Stimulated activated CD4-positive, alpha-beta T cell treated with anti-CD3 and anti-CD28 coated beads, TNF-alpha, amount 100 ng/mL, for 4 hours (primary cell): Measurements from ENCODE around the gene C1QL2.

Experiments used
- DNase-seq, 3 experiments: peaks; one replicate each; pipeline ENCODE4 v3.0.0-alpha.2; 2020; ENCODE audit warnings: low read depth in 3 of 3

C1QL2 gene

DNA sequence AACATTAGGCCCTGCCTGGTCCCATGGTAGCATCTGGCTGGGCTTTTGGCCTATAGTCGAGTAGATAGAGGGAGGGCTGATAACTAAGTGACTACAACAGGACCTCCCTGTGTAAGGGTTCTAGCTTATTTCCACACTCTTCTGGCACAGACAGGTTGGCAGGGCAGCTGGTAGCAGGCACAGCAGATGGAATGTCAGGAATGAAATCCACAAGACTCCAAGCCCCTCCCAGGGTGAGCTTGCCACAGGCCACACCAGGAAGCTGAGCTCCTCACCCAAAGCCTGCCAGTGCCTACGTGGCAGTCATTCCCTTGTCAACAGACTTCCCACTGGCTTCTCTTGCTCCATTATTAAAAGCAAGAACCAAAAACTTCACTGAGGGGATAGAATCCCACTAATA is 20.7 kb upstream of the C1QL2 start:
- no peak for DNase-seq

DNA sequence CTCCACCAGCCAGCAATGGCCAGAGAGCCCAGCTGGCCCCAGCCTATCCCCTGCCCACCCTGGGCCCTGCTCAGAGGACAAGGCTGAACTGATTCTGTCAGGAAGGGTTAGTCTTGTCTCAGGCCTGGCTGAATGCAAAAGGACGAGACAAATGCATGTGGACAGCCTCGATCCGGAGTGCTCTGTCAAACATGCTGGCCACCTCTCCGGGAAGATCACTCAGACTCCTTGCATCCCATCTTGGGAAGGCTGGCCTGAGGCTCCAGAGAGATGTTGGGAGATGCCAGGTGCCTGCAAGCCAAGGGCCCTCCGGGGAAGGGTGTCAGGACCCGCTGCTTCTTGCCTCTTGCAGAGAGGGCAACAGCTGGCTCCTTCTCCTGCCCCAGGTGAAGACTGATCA is 20.2 kb upstream of the C1QL2 start:
- DNase-seq: no peak

DNA sequence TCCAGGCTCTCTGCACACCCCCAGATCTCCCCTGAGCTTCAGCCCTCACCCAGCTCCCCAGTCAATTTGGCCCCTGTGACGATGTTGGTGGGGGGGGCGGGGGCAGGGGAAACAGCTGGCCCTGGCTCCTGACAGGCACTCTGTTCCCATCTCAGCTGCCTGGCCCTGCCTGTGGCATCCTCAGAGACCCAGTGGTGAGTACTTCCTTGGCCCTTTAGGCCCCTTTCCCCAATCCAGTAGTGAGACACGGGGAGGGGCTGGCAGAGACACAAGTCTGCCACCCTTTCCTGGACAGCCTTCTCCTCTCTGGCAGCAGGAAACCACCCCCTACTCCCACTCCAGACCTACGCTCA is 19.3 kb upstream of the C1QL2 start:
- no peak for DNase-seq

DNA sequence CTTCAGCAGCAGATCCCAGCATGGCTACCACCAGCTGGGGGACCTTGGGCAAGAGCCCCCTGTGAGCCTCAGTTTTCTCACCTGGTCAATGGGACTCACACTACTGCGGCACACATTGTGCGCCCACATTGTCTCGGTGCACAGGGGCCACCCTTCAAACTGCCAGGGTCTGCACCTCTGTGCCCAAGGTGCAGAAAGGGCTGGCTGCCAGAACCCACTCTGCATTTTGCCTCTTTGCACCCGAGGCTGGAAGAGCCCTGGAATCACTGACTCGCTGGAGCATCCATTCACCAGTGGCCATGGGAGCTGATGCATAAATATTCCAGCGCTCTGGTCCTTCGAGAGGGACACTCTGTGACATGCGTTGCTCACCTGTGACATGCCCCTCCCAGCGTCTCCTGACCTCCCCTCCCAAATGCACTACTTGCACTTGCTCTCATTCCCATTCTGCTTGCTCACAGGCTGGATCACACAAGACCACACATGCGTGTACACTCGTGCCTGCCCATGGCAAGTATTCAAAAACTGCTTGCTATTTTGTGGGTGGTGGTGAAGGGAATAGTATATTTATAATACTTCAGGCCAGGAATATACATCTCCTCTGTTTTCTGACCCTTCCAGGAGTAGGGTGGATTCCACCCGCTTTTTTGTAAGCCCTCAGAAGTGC is 18.8 kb upstream of the C1QL2 start:
- no peak for DNase-seq

DNA sequence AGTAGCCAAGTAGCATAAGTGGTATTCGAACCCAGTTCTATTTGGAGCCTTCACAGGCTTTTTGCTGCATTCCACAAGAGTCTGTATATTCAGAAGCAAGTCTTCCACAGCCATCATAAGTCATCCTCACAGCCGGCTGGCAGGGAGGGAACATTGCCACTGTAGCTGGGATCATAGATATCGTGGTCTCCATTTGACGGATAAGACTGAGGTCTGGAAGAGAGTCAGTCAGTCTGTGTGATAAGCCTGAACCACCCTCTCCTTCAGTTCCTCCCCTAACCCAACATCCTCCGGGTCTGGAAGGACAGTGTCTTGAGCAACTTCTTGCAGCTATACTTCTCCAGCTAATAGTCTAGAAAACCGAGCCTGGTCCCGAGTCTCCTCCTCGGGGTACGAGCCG is 17.0 kb upstream of the C1QL2 start:
- DNase-seq: no peak

DNA sequence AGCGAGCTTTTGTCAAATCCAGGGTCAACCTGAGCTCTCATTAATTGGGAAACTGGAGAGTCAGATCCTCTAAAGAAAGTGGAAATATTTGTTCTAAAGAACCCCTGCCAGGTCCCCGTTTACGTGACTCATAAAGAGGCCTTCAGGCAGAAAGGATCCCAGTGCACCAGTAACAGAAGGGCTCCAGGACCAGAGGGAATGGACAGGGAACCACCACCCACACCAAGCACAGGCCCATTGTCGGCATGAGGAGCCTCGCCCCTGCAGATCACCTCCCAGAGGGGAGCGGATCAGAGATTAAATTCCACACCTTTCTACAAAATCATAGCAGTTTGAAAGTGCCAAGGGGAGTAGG is 16.4 kb upstream of the C1QL2 start:
- DNase-seq: no peak

DNA sequence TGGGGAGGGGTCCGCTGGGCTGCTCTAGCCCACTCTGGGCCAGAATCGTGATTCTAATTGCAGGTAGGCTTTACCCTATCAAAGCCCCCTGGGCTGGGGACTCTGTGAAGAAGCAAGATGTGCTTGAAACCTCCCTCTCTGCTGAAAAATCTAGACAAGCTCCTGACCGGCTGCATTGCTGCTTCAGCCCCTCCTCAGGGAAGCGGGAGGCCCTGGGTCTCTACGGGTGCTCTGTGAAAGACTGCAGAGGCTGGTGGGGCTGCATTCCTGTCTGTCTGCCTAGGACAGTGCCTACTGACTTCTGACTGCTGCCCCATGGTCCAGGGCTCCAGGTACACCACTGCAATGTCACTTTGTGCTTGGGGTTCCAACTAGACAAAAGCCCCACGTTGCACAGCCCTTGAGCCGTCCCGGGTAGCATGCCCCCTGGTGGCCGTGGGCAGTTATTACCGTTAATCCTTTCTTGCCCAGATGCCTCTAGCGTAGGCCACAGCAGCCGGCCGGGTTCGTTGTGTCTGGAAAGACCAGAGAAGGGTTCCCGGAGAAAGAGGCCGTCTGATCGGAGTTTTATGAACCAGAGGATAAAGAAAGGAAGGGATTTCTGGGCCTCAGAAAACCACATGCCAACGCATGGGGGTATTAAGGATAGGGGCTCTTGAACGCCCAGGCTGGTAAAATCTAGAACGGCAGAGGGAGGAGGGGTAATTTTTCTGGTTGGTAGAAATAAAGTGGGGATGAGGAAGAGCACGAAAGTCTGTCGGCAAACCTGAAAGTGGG is 15.9 kb upstream of the C1QL2 start:
- peak; percentile 6 to 33 (median 18) for DNase-seq

DNA sequence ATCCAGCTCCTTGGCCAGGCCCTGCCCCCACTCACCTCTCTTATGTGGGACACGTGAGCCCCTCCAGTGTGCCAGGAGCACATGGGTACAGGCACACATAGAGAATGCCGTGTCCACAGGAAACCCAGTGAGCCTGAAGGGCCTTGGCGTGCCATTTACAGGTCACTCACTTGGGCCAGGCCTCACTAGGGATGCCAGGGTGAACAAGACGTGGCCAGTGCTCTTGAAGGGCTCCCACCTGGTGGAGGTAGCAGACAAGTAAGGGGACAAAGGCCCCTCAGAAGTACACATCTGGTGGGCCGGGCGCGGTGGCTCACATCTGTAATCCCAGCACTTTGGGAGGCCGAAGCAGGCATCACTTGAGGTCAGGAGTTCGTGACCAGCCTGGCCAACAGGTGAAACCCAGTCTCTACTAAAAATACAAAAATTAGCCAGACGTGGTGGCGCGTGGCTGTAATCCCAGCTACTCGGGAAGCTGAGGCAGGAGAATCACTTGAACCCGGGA is 15.1 kb upstream of the C1QL2 start:
- no peak for DNase-seq

DNA sequence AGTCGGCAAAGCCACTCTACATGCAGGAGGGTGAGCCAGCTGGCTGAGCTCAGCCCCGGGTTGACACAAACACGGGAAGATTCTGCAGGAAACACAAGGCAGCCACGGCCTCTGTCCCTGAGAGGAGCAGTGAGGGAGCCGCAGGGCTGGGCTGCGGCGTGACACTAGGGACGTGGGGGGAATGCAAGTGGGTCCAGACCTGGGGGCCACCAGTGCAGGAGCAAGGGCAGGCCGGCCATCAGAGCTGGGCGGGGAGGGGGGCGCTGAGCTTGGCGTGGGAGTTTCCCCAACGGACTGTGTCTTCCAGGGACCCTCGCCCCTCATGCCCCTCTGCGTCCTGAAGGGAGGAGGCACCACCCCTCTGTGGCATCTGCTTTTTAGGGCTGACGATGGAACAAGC is 12.0 kb upstream of the C1QL2 start:
- no peak for DNase-seq

DNA sequence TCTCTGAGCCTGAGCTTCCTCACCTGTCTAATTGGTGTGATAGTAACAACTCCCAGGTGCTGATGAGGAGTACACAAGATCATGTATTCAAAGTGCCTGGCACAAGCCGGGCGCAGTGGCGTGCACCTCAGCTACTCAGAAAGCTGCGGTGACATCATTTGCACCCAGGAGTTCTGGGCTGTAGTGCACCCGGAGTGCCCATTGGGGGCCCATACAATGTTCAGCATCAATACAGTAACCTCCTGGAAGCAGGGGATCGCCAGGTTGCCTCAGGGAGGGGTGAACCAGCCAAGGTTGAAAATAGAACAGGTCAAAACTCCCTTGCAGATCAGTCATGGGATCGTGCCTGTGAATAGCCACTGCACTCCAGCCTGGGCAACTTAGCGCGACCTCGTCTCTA is 11.2 kb upstream of the C1QL2 start:
- no peak for DNase-seq

DNA sequence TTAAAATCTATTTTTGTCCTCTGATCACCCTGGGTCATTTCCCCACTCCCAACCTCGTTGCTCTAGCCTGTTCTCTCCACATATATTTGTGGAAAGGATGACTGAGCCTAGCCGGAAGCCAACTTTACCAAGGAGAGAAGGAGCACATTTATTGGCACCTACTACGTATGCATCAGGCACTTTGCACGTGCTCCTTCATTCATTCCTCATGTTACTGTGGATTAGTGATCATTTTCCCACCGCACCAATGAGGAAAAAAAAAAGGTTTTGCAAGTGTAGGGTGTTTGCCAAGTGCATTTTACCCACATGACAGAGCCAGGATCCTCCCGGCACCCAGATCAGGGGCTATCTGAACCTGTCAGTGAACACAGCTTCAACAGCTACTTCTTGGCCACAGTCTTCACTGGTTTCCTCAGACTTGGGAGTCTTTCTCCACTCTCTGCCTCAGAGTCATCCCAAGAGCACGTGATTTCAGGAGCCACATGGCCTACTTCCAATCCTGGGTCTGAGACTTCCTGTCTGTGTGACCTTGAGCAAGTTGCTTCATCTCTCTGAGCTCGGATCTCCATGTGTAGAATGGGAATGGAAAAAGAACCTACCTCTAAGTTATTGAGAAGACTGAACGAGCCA is 1.9 kb upstream of the C1QL2 start:
- no peak for DNase-seq

DNA sequence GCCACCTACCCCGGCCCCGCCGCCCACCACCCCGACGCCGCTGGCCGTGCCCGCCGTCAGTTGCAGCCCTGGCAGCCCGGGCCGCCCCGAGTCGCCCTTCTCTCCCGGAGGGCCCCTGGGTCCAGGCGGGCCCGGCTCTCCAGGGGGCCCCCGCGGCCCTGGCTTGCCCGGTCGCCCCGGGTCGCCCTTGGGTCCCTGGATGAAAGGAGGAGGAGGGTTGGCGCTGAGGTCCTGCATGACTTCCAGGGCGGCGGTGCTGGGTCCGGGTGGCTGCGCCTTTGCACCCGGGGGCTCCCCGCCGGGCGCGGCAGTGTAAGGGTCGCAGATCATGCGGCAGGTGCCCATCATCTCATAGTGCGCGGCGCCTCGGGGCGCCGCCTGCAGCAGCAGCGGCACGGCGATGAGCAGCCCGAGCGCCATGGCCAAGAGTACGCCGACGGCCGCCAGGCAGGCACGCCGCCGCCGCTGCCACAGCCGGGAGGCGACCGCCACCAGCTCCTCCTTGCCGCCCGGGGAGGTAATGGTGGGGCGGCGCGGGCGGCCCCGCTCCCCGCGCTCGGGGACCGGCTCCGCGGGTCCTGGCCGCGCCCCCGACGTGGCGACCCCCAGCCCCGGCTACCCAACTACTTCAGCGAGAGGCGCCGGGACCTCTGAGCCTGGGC is 570 bp downstream of the C1QL2 start:
- no peak for DNase-seq

DNA sequence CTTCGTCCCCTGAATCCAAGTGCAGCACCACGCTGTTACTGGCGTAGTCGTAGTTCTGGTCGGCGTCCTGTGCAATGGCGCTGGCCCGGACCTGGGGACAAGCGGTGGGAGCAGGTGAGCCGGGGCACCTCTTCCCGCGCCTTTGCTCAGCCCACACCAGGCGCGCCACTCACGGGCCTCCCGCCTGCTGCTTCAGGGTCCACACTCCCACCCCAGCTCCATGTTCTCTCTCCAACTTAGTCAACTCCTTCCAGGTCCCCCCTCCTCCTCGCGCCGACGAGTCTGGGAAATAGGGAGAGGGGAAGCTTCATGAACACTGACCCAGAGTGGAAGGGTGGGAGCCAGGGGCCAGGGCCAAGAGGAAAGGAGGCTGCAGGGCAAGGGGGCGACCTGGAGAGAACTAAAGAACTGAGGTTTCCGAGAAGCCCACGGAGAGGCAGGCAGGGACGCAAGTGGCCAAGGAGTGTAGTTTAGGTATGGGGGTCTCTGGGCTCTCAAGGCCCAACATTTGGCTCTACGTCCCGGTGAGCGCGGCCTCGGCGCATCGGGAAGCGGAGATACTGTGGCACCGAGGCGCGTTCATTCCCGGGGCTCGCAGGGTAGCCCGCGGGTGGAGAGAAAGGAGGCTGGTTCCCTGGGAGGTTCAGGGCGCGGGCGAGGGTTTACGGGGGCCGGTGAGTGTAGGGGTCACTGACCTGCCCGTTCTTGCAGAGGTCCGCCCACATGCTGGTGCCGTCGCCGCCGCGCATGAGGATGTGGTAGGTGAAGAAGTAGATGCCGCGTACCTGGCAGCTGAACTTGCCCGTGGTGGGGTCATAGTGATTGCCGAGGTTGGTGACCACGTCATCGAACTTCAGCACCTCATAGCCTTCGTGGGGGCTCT is 1.4 kb downstream of the C1QL2 start:
- DNase-seq: no peak

DNA sequence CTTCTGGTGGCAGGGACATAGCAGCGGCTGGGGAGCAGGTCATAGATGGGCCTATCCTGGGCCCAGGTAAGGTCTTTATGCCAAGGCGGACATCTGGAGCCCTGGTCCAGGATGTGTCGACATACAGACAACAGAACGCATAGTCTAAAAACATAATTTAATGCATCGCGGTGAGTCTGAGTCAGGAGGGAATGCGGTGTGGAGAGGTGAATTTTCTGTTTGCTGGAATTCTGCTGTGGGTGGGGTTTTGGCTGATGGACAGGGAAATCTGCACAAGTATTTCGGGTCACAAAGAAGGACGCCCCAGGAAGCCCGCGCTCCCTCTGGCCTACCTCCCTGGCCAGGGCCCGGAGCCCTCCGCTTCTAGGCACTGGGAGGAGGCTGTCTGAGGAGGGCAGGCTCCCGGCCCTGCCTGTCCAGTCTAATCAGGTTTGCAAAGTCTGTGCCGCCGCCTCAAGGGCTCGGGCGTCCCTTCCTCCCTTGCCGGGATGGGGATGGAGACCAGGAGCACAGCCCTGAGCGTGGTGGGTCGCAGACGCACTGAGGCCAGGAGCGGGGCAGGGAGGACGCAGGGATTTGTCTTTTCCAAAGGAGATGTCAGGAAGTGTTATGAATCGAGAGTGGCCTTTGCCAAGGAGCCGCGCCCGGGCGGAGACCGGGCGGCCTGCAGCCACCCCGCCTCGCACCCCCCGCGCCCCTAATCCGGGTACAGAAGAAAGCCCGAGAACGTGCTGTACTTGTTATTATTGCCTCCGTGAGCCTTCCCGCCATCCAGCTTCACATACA is 2.3 kb downstream of the C1QL2 start:
- no peak for DNase-seq

DNA sequence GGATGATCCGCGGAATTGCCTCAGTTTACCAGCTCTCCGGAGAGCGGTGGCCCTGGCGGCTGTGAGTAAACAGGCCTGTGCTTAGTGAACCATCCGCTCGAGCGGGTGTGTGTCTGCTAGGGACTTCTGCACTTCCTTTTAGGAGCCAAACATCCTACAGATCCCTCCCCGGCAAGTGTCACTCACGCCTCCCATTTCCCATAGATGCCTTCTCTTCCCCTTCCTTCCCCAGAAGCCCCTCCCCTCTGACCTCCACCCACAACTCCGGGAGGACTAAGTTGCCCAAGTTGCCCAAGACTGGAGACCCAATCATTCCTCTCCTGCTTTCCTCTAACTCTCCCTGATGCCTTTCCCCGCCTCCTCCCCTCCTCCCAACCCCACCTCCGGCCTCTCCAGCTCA is 2.9 kb downstream of the C1QL2 start:
- no peak for DNase-seq

DNA sequence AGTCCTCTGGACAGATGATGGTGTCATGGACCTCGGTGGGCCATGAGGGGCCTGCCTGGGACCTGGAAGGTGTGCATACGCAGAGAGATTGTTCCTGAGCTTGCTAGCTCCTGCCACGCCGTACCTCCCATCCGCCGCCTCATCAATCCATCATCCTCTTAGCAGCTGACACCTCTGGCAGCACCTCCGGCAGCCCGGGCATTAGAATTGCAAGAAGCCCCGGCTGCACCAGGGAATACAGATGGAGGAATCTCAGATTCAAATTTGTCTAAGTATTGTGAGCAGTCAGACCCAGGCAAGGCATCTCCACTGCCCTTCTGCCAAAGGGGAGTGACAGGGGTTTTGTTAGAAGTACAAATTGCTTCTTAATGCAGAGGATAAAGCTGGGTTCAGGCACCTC is 4.5 kb downstream of the C1QL2 start:
- no peak for DNase-seq

DNA sequence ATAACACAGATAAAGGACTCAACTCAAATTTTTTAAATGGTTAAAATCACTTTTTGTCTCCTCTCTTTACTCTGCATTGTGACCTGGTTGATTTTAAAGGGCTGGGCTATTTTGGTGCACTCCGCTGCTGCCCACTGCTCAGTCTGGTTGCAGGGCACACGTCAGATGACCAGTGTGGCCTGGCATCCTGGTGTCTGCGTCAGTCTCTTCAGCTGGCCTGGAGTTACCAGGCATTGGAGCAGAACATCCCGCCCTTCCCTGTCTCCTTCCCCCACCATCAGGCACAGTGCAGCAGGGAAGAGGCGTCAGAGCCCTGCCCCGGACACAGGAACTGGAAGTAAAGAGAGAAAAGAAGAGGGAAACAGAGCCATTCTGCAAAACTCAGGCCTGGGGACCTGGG is 8.9 kb downstream of the C1QL2 start:
- no peak for DNase-seq

DNA sequence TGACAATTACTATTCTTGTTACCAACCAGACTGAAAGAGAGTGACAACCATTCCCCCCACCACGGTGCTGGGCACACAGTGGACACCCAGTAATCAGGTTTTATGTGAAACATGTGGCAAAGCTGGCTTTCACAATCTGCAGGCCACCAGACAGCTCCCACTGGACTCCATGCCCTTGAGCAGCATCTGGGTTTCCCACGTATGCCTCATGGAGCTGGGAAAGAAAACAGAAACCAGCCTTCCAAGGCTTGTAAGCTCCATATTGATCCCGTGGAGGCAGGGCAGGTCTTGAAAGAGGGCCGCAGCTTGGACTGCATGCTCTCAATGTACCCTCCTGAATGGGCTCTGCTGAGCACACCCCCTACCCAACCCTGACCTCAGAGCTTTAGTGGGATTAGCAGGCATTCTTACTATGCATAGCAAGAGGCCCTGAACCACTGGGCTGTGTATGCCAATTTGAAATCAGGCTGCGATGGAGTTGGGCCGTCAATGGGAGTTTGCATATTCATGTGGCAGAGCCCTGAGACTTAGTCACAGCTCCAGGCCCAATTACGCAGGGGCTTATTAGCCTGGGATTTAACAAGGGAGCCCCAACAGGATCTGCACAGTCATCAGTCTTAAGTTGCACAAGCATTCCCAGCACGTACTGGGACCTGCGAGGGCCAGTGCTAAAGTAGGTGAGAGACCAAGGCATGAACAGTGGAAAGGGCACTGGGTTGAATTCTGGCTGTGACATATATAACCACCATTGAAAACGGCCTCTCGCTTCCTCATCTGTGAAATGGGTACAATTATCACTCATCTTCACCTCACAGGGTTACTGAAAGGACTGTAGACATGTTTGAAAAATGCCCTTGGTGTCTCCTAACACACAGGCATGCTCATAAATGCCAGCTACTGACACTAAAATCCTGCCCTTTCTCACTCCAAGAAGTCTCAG is 10.5 kb downstream of the C1QL2 start:
- no peak for DNase-seq

DNA sequence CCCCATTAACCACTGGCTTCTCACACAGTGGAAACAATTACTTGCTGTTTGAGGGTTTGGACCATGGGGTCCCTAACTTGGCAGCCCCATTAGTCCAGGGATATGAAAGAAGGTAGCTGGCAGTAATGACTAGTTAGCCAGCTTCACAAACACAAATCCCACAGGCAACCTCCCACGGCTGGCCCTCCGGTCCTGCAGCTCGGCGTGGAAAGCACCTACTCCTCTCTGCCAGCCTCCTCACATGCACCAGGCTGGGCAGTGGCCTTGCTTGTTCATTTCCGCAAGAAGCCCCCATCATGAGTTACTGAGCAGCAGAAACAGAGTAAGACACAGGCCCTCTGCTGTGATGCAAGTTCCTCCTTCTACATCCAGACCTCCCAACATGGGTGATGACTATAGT is 13.7 kb downstream of the C1QL2 start:
- no peak for DNase-seq

DNA sequence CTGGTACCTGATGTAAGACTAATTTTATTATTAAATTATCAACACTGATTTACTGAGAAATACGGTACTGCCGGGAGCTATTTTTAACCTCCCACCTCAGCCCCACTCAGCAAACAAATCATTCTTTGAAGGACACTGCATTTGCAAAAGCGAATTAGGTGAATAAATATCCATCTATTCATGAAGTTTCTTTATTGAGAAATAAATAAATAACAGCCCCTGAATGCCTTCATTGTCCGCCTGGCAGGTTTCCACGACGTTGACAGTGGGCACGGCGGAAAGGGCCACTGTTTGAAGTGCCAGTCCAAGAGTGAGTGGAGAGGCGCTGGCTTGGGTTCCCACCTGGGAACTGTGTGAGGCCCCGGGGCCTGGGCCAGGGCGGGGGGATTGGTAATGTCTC is 15.7 kb downstream of the C1QL2 start:
- no peak for DNase-seq
